ENCODE results near the gene CEP72.
"Not testable (repeated sequence)": the region's sequence is repeated elsewhere in the genome, so short reads cannot be mapped to it uniquely, and the experiment has no call there.

CEP72 gene

DNA sequence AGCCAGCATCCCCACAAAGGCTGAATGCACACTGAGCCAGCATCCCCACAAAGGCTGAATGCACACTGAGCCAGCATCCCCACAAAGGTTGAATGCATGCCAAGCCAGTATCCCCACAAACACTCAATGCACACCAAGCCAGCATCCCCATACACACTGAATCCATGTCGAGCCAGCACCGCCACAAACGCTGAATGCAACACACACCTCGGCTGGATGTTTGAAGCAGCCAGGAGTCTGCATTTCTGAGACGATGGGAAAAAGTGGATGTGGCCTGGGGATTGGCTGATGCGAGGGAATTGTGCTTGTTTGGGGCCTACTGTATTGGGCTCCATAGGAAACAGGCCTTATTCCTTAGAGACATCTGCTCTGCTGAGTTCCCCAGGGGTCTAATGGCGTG, 30.9 kb upstream of the CEP72 start:
- DNase-seq (ENCODE audit: low read depth in 2 of 2), result no peak

DNA sequence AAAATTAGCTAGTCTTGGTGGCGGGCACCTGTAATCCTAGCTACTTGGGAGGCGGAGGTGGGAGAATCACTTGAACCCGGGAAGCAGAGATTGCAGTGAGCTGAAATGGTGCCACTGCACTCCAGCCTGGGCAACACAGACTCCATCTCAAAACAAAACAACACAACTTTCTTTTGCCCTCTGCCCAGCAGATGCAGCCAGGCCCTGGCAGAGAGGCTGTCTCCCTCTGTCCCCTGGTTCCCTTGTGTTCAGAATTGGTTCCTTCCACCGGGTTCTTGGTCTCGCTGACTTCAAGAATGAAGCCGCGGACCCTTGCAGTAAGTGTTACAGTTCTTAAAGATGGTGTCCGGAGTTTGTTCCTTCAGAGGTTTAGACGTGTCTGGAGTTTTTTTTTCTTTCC, 30.2 kb upstream of the CEP72 start:
- DNase-seq (ENCODE audit: low read depth in 2 of 2), result no peak

DNA sequence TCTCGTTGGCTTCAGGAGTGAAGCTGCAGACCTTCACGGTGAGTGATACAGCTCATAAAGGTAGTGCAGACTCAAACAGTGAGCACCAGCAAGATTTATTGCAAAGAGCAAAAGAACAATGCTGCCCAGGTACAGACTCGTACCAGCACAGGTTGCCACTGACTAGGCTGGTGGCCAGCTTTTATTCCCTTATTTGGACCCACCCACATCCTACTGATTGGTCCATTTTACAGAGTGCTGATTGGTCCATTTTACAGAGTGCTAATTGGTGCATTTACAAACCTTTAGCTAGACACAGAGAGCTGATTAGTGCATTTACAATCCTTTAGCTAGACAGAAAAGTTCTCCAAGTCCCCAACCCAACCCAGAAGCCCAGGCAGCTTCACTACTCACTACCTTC, 29.7 kb upstream of the CEP72 start:
- not testable (repeated sequence) for DNase-seq (ENCODE audit: low read depth in 2 of 2)

DNA sequence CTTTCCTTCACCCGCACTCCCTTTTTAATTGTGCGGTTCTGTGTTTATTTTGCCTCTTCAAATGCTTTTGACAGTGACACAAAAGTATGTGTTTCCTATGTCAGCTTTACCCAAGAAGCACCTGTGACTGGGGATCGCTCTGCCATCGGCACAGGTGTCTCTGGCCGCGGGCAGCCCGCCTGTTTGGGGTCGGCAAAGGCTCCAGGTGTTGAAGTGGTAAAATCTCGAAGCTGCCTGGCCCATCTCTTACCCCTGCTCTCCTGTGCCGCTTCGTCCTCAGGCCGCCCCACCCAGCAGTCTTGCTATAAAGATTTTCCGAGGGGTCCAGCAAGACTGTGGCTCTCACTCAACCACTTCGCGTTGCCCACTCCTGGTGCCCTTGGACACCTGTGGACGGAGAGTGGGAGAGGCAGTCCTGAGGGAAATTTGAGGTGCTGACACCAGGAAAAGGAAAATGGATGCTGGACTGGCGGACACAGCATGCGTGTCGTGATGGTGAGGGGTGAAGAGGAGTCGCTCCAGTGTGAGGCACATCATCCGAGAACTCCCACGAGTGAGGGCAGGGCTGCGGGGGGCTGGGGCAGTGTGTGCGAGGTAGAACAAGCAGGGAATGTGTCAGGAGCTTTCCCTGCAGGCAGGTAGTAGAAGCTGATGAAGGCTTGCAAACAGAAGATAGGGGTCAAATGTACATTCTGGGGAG, 29.1 kb upstream of the CEP72 start:
- DNase-seq (ENCODE audit: low read depth in 2 of 2), result no peak

DNA sequence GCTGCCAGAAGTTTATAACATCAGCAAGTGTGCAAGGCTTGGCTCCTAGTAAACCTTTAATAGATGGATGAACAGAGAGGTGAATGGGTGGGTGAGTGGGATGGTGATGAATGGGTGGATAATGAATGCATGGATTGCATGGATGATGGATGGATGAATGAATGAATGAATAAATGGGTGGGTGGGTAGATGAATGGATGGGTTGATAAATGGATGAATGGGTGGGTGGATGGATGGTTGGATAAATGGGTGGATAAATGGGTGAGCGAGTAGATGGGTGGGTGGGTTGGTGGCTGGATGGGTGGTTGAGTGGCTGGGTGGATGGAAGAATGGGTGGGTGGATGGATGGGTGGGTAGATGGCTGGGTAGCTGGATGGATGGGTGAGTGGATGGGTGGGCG, 28.5 kb upstream of the CEP72 start:
- DNase-seq (ENCODE audit: low read depth in 2 of 2), result no peak

DNA sequence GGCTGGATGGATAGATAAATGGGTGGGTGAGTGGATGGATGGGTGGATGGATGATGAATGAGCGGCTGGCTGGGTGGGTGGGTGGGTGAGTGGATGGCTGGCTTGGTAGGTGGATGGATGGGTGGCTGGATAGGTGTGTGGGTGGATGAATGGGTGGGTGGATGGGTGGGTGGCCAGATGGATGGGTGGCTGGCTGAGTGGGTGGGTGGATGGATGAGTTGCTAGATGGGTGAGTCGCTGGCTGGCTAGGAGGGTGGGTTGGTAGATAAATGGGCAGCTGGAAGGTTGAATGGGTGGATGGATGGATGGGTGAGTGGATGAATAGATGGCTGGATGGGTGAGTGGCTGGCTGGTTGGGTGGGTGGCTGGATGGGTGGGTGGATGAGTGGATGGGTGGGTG, 27.9 kb upstream of the CEP72 start:
- no peak for DNase-seq (ENCODE audit: low read depth in 2 of 2)

DNA sequence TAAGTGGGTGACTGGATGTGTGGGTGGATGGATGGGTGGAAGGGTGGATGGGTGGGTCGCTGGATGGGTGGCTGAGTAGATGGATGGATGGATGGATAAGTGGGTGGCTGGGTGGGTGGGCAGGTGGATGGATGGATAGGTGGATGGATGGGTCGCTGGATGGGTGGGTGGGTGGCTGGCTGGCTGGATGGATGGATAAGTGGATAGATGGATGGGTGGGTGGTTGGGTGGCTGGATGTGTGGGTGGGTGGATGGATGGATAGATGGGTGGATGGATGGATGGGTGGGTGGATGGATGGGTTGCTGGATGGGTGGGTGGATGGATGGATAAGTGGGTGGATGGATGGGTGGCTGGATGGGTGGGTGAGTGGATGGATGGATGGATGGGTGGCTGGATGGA, 27.3 kb upstream of the CEP72 start:
- no peak for DNase-seq (ENCODE audit: low read depth in 2 of 2)

DNA sequence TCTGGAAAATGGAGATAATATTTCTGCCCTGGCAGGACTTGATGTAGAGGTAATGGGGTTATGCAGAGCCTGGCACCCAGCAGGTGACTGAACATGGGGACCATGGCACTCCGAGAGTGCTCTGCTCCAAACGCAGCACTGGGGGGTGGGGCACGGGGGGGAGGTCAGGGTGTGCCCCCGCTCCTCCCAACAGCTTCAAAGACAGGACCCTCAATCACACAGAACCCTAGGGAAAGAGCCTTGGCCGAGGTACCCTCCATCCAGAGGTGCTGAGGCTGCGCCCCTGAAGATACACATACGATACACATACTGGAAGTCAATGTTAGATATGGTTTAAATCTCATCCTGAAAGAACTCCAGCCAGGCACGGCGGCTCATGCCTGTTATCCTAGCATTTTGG, 26.6 kb upstream of the CEP72 start:
- DNase-seq (ENCODE audit: low read depth in 2 of 2), result no peak

DNA sequence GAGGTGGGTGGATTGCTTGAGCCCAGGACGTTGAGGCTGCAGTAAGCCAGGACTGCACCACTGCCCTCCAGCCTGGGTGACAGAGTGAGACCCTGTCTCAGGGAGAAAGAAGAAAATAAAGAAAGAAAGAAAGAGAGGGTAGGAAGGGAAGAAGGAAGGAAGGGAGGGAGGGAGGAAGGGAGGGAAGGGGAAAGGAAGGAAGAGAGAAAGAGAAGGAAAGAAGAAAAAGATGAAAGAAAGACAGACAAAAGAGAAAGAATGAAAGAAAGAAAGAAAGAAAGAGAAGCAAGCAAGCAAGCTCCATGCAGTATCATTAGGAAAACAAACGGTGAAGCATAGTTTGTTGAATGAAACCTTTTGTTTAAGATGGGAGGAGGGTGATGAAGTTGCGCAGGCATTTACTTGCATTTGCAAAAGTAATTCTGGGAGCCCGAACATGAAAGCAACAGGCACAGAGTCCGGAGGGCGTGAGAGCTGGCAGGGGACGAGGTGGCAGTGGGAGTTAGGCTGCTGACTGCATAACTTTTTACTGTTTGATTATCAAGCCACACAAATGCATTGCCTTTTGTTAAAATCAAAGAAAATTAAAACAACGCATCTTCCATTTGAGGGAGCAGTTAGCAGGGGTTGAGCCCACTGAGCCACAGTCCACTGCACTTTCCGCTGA, 26.0 kb upstream of the CEP72 start:
- DNase-seq (ENCODE audit: low read depth in 2 of 2), result no peak

DNA sequence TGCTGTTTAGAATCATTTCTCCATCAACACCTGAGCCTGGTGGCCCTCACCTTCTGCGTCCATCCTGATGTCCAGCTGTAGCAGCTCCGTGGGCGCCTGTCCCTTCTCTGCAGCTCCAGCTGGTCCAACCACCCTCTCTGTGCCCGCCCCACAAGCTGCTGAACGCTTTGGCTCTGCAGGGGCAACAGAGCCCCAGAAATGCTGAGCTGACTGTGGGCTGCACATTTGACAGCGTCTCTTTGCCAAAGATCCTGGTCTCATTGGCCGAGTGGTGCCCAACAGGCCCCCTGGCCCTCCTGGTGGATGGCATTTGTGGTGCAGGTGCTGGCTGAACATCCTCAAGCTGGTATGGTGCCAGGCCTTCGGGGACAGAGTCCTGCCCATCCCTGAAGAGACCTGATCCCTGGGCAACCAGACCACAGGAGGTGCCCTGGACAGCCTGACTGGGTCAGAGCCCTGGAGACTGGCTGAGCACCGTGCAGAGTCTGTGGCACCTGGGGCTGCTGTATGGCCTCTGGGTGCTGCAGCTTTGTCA, 25.3 kb upstream of the CEP72 start:
- no peak for DNase-seq (ENCODE audit: low read depth in 2 of 2)

DNA sequence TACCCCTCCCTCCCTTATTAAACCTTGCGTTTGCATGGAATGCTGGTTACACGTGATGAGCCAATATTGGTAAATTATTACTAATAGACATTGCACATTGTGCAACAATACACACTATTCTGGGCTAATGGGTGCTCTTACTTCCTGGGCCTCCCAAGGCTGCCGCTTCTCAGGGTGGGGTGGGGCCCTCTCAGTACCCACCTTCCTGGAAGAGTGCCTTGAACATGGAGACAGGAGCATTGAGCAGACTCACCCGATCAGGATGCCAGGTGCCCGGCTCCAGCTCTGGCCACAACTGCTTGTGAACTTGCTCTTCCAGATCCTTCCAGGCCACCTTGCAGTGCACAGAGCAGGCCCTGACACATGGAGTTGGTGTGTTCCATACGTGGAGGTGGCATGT, 24.7 kb upstream of the CEP72 start:
- DNase-seq (ENCODE audit: low read depth in 2 of 2), result no peak

DNA sequence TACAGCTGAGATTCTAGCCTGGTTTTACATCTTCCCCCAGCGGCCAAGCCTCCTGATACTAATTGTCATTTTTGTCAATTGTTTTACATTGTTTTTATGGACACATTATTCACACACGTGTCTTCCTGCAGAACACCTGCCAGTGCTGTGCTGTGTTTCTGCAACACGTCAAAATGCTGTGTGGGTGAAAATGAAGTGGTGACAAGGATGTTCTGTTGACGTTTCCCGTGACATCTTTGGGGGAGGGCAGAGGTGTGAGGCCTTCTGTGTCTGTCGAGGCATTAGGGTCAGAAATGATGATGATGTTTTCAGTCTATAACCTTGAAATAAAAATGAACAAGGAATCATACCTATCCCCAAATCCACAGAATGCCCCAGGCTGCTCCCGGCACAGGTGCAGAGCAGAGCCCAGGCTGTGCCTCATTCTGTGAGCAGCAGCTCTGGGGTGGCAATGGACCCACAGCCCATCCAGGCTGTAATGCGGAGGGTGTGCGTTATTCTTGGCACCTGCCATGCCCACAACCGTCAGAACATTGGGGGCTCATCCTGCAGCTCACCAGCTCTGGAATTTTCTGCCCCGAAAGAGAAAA, 23.6 kb upstream of the CEP72 start:
- DNase-seq (ENCODE audit: low read depth in 2 of 2), result no peak

DNA sequence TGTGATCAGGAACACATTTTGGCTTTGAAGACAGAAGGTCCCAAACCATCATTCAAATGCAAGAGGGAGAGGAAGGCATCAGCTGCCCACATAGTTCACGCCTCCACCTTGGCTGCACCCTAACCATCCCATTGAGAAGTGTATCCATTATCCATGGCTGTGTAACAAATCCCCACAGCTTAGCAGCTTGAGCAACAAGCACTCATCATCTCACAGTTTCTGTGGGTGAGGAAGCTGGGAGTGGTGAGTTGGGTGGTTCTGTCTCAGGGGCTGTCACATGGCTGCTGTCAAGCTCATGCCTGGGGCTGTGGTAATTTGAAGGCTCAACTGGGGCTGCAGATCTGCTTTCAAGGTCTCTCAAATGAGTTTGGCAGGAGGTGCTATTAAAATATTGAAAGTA, 23.0 kb upstream of the CEP72 start:
- no peak for DNase-seq (ENCODE audit: low read depth in 2 of 2)

DNA sequence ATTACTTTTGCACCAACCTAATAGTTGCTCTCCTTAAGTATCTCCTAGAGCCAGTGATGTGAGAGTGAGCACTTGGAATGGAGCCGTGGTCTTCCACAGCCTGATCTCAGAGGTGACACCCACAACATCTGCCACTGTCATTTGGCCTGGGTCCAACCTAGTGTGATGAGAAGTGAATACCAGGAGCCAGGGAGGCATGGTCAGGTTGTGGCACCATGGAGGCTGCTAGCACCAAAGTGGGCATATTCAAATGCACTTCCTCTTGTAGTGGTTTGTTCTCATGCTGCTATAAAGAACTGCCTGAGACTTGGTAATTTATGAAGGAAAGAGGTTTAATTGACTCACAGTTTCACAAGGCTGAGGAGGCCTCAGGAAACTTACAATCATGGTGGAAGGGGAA, 22.6 kb upstream of the CEP72 start:
- DNase-seq (ENCODE audit: low read depth in 2 of 2), result no peak

DNA sequence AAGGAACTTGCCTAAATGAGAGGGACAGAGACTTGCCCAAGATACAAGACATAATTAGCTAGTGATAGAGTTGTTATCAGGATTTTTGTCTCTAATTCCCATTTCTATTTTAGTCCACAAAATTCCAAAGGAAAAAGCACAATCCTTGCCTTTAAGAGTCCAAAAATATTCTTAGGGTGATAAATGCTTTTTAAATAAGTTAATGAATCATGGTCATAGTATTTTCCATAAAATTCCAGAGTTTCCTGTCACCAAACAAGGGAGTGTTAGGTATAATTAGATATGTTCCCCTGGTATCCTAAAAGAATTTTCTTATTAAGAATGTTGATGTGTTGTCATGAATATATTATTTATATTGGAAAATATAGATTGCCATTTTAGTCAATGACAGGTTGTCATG, 21.8 kb upstream of the CEP72 start:
- no peak for DNase-seq (ENCODE audit: low read depth in 2 of 2)

DNA sequence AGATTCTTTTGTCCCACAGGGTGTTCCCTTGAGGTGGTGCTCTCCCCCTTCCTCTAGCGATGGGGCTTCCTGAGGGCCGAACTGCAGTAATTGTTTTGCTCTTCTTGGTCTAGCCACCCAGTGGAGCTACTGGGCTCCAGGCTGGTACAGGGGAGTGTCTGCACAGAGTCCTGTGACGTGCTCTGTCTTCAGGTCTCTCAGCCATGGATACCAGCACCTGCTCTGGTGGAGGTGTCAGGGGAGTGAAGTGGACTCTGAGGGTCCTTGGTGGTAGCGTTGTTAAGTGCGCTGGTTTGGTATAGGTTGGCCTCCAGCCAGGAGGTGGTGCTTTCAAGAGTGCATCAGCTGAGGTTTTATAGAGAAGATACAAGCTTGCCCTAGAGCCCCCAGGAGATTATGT, 20.4 kb upstream of the CEP72 start:
- DNase-seq (ENCODE audit: low read depth in 2 of 2), result no peak

DNA sequence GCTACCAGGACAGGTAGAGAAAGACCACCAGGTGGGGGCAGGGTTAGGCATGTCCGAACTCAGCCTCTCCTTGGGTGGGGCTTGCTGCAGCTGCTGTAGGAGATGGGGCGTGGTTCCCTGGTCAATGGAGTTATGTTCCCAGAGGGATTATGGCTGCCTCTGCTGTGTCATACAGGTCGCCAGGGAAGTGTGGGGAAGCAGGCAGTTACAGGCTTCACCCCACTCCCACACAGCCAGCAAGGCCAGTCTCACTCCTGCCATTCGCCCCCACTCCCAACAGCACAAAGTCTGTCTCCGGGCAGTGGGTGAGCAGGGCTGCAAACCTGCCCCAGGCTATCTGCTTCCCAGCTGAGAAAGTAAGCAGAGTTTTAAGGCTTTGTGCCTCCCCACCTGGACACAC, 20.0 kb upstream of the CEP72 start:
- DNase-seq (ENCODE audit: low read depth in 2 of 2), result no peak

DNA sequence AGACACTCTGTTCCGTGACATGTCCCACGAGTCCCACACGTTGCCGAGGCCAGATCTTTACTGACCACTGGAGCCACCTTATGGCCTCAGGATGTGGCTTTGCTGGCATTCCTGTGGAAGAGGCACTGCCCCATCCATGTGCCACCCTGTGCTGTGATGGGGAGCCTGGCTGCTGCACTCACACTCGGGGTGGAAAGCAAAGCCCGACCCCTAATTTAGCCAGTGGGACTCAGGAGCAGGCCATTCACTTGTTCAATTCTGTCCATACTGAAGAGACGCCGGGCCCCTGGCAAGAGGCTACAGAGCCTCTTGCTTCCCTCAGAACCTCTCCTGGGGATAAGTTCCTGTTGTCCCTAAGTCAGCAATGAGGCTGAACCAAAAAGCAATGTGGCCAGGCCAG, 18.6 kb upstream of the CEP72 start:
- DNase-seq (ENCODE audit: low read depth in 2 of 2), result no peak

DNA sequence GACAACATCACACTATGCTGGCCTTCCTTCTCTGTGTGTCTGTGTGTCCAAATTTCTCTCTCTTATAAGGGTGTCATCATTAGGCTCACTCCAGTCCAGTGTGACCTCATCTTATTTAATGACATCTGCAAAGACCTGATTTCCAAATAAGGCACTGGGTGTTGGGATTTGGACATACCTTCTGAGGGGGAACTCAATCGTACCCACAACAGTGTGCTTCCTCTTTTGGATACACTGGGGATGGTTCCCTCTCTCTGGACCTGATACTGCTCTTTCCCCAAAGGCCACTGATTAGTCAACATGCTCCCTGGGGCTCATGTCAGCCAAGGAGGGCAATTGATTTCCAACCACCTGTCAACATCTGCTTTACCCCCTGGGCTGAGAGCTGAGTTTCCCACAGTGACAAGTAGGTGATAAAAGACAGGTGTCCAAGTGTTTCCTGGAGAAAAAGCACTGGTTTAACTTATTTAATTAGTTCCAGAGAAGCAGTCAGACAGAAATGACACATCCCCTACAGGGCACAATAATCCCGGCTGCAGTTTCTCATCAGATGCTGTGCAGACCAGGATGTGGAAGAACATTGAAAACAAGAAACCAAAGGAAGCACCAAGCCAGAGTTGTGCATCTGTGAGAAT, 17.8 kb upstream of the CEP72 start:
- DNase-seq (ENCODE audit: low read depth in 2 of 2), result no peak

DNA sequence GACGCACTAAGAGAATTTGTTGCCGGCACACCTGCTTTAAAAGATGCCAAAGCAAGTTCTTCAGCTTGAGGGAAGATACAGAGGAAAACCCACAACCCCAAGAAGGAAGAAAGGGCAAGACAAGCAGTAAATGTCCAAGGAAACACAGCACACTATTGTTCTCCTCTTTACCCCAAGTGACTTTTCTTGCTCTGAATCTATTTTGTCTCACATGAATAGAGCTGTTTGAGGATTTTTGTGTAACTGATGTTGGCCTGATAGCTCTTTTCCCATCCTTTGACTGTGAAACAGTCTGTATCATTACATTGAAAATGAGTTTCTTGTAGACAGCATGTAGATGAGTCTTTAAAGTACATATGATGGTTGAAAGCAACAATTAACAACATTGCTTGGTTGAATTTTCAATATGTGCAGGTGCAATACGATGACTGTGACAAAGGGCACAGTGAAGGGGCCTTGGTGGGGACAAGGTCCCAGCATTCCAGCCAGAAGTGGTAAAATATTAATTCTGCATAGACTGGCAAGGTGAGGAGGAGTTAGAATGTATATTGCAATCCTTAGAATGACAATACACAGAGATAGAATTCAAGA, 16.8 kb upstream of the CEP72 start:
- DNase-seq (ENCODE audit: low read depth in 2 of 2), result no peak

DNA sequence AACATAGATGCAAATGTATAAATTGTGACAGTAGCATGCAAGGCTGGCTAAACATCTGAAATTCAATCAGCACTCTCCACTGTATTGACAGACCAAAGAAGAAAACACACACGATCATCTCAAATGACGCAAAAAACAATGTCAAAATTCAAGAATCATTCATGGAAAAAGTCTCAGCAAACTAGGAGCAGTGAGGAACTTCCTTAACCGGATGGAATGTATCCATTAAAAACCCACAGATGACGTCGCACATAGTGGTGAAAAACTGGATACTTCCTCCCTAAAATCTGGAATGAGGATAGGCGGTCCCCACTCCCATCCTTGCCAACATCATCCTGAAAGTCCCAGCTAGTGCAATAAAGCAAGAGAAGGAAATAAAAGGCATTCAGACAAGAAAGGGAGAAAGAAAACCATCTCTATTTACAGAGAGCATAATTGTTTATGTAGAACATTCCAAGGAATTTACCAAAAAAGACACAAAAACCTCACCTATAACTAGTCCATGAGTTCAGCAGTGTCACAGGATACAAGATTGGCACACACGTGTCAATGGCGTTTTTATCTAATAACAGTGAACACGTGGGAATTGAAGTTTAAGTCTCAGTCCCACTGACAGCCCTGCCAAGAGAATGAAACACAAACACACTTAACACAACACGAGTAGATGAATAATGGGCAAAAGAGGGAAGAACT, 14.1 kb upstream of the CEP72 start:
- DNase-seq (ENCODE audit: low read depth in 2 of 2), result no peak

DNA sequence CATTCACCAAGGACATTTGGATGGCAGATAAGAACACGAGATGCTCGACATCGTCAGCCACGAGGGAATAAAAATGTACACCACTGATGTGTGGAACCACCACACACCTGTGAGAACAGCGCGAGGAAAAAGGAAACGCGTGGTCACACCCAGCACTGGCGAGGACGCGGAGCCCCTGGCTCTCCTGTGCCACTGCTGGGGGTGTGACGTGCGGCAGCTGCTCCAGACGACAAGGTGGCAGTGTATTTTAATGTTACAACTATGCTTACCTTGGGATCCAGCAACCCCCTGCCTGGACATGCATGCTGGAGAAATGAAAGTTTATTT, 13.6 kb upstream of the CEP72 start:
- no peak for DNase-seq (ENCODE audit: low read depth in 2 of 2)
